Adrenal gland (tissue), 5 donors: Measurements from ENCODE around the gene DGCR6L.
"Not testable (repeated sequence)": the region's sequence is repeated elsewhere in the genome, so short reads cannot be mapped to it uniquely, and the experiment has no call there.

ENCODE experiments used
- CTCF ChIP-seq, 6 experiments: fragments of 450-650 bp in 4 of 6; fragments of 200-600 bp in 2 of 6; sonication (generic) in 1 of 6; IDR thresholded peaks; 1 replicate in 5 of 6; 2 replicates in 1 of 6; pipeline versions ENCODE4 v1.5.1 to v1.8.0; 2016 to 2021; ENCODE audit warnings: antibody characterized with exemption in 6 of 6, mild to moderate bottlenecking in 2 of 6, moderate library complexity in 1 of 6
- POLR2A ChIP-seq, 2 donors: fragments of 450-650 bp; IDR thresholded peaks; one replicate each; pipeline ENCODE4 v1.6.1; 2017; ENCODE audit warnings: antibody characterized with exemption in 2 of 2, mild to moderate bottlenecking in 2 of 2, moderate library complexity in 1 of 2
- donor health status: DM: no; HTN: no; CAD: no.

GRCh38 chr22:20361752-20362229 lies 41.9 kb upstream of the DGCR6L start:
- TF ChIP-seq CTCF, POLR2A (IDR thresholded peaks at IDR 0.05): not testable (repeated sequence)
